ENCODE results near the gene LIF. TPM values are rescaled to one million over a fixed set of nuclear protein-coding genes. Genes with fewer than 3 reads are reported as not detected.

The LIF gene
- total and polyA plus RNA-seq, 2 donors (not counting 3 experiments of a cell fraction or from before 2014, with no cell fraction given) = 0.12 to 0.27 TPM

DNA sequence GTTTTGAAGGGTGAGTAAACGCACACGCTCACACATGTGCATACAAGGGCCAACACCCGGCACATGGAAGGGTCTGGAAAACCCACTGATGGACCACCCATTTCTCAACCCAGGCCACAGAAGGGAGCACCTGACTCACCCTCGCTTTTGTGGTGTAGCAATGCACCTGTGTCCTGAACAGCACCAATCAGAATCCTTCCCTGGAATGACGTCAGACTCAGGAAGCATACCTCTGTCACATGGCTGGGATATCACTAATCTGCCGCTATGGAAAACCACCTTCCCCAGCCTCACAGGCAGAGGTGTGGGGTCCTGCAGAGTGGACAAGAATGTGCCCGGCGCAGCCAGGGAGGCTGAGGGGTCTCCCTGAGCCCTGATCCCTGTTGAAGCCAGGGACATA, 29.1 kb upstream of the LIF start:
- CTCF ChIA-PET = interaction anchor here (3.4 kb wide), 1 partner anchor 11 kb away, joined by 37 read pairs; no protein-coding TSS in a partner anchor
- intact Hi-C loops (cut with micrococcal nuclease) = no loop called here
- FAIRE-seq (no peak), DNase-seq (ENCODE audit: low read depth, low spot score) (no peak)
- no peaks in the 10 kb centered on the region for H3K9me1 ChIP-seq (replicated peaks; ENCODE audit: control insufficient read depth, extremely low read depth, insufficient read depth, low read length)
- no peaks in the 10 kb centered on the region for H3K9me3 ChIP-seq (replicated peaks; ENCODE audit: control insufficient read depth, insufficient read depth, low read length)
- H3K4me1 ChIP-seq (ENCODE audit: control insufficient read depth, extremely low read depth, insufficient read depth, low read length) = peaks cover 16% of the 10 kb centered on the region
- no peaks in the 10 kb centered on the region for H4K20me1 ChIP-seq (replicated peaks; ENCODE audit: control insufficient read depth, extremely low read depth, insufficient read depth, low read length)
- no peak for TF ChIP-seq POLR2AphosphoS5 (IDR thresholded peaks at IDR 0.05; ENCODE audit: insufficient read depth, low read depth, low read length)
- H3K36me3 ChIP-seq (ENCODE audit: control insufficient read depth in 2 of 2, extremely low read depth in 1 of 2, insufficient read depth in 2 of 2, low read length in 2 of 2) = no peaks in the 10 kb centered on the region
- H3K4me2 ChIP-seq (ENCODE audit: insufficient read depth, low read length) = no peak overlapping the region
- H3K4me3 ChIP-seq (replicated peaks in 1 of 3; ENCODE audit: insufficient read depth in 1 of 3, low read depth in 1 of 3, low read length in 3 of 3) = no peak overlapping the region
- H3K27me3 ChIP-seq (ENCODE audit: control insufficient read depth in 2 of 2, insufficient read depth in 2 of 2, low read length in 2 of 2) = no peaks in the 10 kb centered on the region
- no peaks in the 10 kb centered on the region for H3K79me2 ChIP-seq (ENCODE audit: control insufficient read depth, insufficient read depth, low read length)
- no TSS peak for BruUV-seq (replicated peaks)
- H3K27ac ChIP-seq (ENCODE audit: insufficient read depth, low read depth, low read length) = no peak overlapping the region
- no peak overlapping the region for H3K9ac ChIP-seq (replicated peaks; ENCODE audit: extremely low read depth, insufficient read depth, low read length)
- POLR2A ChIA-PET = no interaction called here
- dilution Hi-C loops (cut with MboI; ENCODE audit: extremely low pct_ligation_motif_present, low sequenced_read_pairs) = no loop called here
- no peak overlapping the region for H2AFZ ChIP-seq (ENCODE audit: low read depth, low read length)

DNA sequence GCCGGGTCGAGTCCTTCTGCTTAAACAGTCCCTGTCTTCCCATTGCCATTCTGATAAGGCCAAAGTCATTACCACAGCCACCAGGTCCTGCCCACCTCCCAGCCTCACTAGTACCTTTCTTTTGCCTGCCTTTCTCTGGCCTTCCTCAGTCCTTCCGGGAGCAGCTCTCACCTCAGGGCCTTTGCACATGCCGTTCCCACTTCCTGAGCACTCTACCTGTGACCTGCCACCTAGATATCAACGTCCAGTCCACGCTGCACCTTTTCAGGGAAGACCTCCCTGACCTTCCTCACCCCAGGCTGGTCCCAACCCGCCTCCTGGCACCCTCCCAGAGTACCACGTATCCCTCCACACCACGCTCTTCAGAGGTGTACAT, 27.9 kb upstream of the LIF start:
- H3K9ac ChIP-seq (replicated peaks; ENCODE audit: extremely low read depth, insufficient read depth, low read length) = no peak overlapping the region
- H3K9me3 ChIP-seq (replicated peaks; ENCODE audit: control insufficient read depth, insufficient read depth, low read length) = no peaks in the 10 kb centered on the region
- TF ChIP-seq FOS (IDR thresholded peaks at IDR 0.05; ENCODE audit: borderline replicate concordance, insufficient read depth, low read length) (no peak), EZH2 (IDR thresholded peaks at IDR 0.05; ENCODE audit: borderline replicate concordance, low read depth, low read length, severe bottlenecking) (no peak), MYC (IDR thresholded peaks at IDR 0.05; ENCODE audit: low read depth, low read length) (no peak), GATA2 (IDR thresholded peaks at IDR 0.05; ENCODE audit: insufficient read depth, insufficient read length, low read depth, low read length) (no peak), JUN (IDR thresholded peaks at IDR 0.05; ENCODE audit: borderline replicate concordance, insufficient read depth, insufficient read length, low read depth) (no peak), POLR2A (IDR thresholded peaks at IDR 0.05; ENCODE audit: low read depth, low read length) (no peak), POLR2AphosphoS5 (IDR thresholded peaks at IDR 0.05; ENCODE audit: insufficient read depth, low read depth, low read length) (no peak)
- TF ChIP-seq, protein P1, sequence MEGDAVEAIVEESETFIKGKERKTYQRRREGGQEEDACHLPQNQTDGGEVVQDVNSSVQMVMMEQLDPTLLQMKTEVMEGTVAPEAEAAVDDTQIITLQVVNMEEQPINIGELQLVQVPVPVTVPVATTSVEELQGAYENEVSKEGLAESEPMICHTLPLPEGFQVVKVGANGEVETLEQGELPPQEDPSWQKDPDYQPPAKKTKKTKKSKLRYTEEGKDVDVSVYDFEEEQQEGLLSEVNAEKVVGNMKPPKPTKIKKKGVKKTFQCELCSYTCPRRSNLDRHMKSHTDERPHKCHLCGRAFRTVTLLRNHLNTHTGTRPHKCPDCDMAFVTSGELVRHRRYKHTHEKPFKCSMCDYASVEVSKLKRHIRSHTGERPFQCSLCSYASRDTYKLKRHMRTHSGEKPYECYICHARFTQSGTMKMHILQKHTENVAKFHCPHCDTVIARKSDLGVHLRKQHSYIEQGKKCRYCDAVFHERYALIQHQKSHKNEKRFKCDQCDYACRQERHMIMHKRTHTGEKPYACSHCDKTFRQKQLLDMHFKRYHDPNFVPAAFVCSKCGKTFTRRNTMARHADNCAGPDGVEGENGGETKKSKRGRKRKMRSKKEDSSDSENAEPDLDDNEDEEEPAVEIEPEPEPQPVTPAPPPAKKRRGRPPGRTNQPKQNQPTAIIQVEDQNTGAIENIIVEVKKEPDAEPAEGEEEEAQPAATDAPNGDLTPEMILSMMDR (IDR thresholded peaks at IDR 0.05; ENCODE audit: extremely low read depth in 1 of 2, insufficient read depth in 1 of 2, low read depth in 1 of 2, low read length in 2 of 2) = no peak
- TF ChIP-seq, protein P2, sequence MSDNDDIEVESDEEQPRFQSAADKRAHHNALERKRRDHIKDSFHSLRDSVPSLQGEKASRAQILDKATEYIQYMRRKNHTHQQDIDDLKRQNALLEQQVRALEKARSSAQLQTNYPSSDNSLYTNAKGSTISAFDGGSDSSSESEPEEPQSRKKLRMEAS (IDR thresholded peaks at IDR 0.05; ENCODE audit: insufficient read depth, insufficient read length) = no peak
- dilution Hi-C loops (cut with MboI; ENCODE audit: extremely low pct_ligation_motif_present, low sequenced_read_pairs) (no loop called here), intact Hi-C loops (cut with micrococcal nuclease) (no loop called here)
- no peaks in the 10 kb centered on the region for H3K79me2 ChIP-seq (ENCODE audit: control insufficient read depth, insufficient read depth, low read length)
- DNase-seq (ENCODE audit: low read depth, low spot score) (no peak), FAIRE-seq (no peak)
- ChIA-PET POLR2A (no interaction called here), CTCF (no interaction called here)
- peaks cover 16% of the 10 kb centered on the region for H3K4me1 ChIP-seq (ENCODE audit: control insufficient read depth, extremely low read depth, insufficient read depth, low read length)
- H3K4me3 ChIP-seq (replicated peaks in 1 of 3; ENCODE audit: insufficient read depth in 1 of 3, low read depth in 1 of 3, low read length in 3 of 3) = no peak overlapping the region
- no peak overlapping the region for H2AFZ ChIP-seq (ENCODE audit: low read depth, low read length)
- no TSS peak for BruUV-seq (replicated peaks)
- H3K27ac ChIP-seq (ENCODE audit: insufficient read depth, low read depth, low read length) = no peak overlapping the region
- H3K27me3 ChIP-seq (ENCODE audit: control insufficient read depth in 2 of 2, insufficient read depth in 2 of 2, low read length in 2 of 2) = no peaks in the 10 kb centered on the region
- no peaks in the 10 kb centered on the region for H3K9me1 ChIP-seq (replicated peaks; ENCODE audit: control insufficient read depth, extremely low read depth, insufficient read depth, low read length)
- H3K36me3 ChIP-seq (ENCODE audit: control insufficient read depth in 2 of 2, extremely low read depth in 1 of 2, insufficient read depth in 2 of 2, low read length in 2 of 2) = no peaks in the 10 kb centered on the region
- no peak overlapping the region for H3K4me2 ChIP-seq (ENCODE audit: insufficient read depth, low read length)
- no peaks in the 10 kb centered on the region for H4K20me1 ChIP-seq (replicated peaks; ENCODE audit: control insufficient read depth, extremely low read depth, insufficient read depth, low read length)
